EH (cell line): ENCODE data around the gene C6orf58.

Experiments
- DNase-seq: peaks from one replicate; pipeline ENCODE4 v3.0.0-alpha.2; 2015; ENCODE audit warnings: low read depth

Gene C6orf58

GRCh38 chr6:127576874-127577273 lies at the start of gene C6orf58:
TSS of gene C6orf58 (plus strand) at chr6:127577174. CDS start at chr6:127577186, 12 bp downstream.
- DNase-seq = no peak

- DNase-seq = no peak
These were observed 44.0 kb upstream of the C6orf58 start for GRCh38 chr6:127533011-127533410.

GRCh38 chr6:127533736-127534135 lies 43.2 kb upstream of the C6orf58 start:
- no peak for DNase-seq

GRCh38 chr6:127538750-127539264 lies 38.2 kb upstream of the C6orf58 start:
- no peak for DNase-seq

- DNase-seq = peak; percentile 32
These were observed 37.7 kb upstream of the C6orf58 start for GRCh38 chr6:127539272-127539671.

- peak; percentile 9 for DNase-seq
These were observed 29.8 kb upstream of the C6orf58 start for GRCh38 chr6:127547215-127547614.

GRCh38 chr6:127547904-127548649 lies 28.9 kb upstream of the C6orf58 start:
- peak; percentile 19 for DNase-seq

GRCh38 chr6:127550403-127550802 lies 26.6 kb upstream of the C6orf58 start:
- DNase-seq = peak; percentile 71

GRCh38 chr6:127554435-127555006 lies 22.5 kb upstream of the C6orf58 start:
- peak; percentile 49 for DNase-seq

GRCh38 chr6:127561660-127562059 lies 15.3 kb upstream of the C6orf58 start:
- DNase-seq = no peak

GRCh38 chr6:127564761-127565160 lies 12.2 kb upstream of the C6orf58 start:
- DNase-seq = no peak

- DNase-seq = no peak
These were observed 10.9 kb upstream of the C6orf58 start for GRCh38 chr6:127566119-127566518.

GRCh38 chr6:127566651-127567050 lies 10.3 kb upstream of the C6orf58 start:
- peak; percentile 15 for DNase-seq

- DNase-seq = no peak
These were observed 9.5 kb upstream of the C6orf58 start for GRCh38 chr6:127567476-127567875.

- DNase-seq = no peak
These were observed 6.1 kb upstream of the C6orf58 start for GRCh38 chr6:127570739-127571389.

GRCh38 chr6:127578900-127579299 lies 1.9 kb downstream of the C6orf58 start:
- no peak for DNase-seq

GRCh38 chr6:127581576-127581975 lies 4.6 kb downstream of the C6orf58 start:
- no peak for DNase-seq

GRCh38 chr6:127582777-127583462 lies 5.9 kb downstream of the C6orf58 start:
- peak; percentile 79 for DNase-seq

GRCh38 chr6:127585123-127585522 lies 8.1 kb downstream of the C6orf58 start:
- no peak for DNase-seq

- no peak for DNase-seq
These were observed 9.4 kb downstream of the C6orf58 start for GRCh38 chr6:127586372-127586771.

GRCh38 chr6:127587875-127588274 lies 10.9 kb downstream of the C6orf58 start:
- DNase-seq = no peak

- no peak for DNase-seq
These were observed 12.2 kb downstream of the C6orf58 start for GRCh38 chr6:127589135-127589534.
